HG03378 (cell line): ENCODE measurements around the gene NBDY.

ENCODE experiments used
- ATAC-seq: cut with Tn5 transposase; IDR thresholded peaks from one replicate; pipeline ENCODE4 v1.9.1; 2021; ENCODE audit warnings: mild to moderate bottlenecking, moderate library complexity; ENCODE audit not compliant: unreplicated experiment

The NBDY gene

DNA sequence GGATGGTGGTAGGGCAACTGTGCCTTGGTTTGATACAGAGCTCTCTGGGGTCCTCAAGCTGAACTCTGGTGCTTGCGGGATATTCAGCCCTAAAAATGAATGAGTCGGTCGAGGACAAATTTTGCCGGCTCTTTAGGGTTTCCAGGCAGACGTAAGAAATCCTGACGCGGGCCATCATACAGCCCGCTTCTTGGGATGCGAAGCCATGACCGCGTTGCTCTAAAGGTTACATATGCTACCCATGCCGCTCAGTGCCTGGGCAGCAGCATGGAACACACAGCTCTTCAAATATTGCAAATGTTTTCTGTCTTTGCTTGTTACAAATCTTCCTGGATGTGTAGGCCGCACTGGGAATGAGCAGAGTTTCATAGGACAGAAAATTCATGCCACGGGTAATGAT, 55.6 kb downstream of the NBDY start:
- no peak for ATAC-seq

DNA sequence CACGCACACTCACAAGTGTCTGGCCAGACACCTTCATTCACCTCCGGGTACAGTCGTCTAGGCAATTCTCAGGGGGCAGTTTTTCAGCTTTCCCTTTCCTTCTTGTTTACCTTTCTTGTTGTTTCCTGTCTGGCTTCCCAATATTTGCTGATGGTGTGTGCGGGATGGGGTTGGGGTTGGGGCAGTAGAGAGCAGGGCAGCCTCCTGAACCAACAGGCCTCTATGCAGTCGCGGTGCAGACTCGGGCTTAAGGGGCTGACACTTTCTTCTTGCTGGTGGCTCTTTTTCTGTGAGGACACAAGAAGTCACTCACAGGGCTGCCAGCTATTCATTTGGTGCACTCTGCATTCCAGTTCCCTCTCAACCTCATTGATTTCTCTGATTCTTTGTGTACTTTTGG, 56.4 kb downstream of the NBDY start:
- no peak for ATAC-seq

DNA sequence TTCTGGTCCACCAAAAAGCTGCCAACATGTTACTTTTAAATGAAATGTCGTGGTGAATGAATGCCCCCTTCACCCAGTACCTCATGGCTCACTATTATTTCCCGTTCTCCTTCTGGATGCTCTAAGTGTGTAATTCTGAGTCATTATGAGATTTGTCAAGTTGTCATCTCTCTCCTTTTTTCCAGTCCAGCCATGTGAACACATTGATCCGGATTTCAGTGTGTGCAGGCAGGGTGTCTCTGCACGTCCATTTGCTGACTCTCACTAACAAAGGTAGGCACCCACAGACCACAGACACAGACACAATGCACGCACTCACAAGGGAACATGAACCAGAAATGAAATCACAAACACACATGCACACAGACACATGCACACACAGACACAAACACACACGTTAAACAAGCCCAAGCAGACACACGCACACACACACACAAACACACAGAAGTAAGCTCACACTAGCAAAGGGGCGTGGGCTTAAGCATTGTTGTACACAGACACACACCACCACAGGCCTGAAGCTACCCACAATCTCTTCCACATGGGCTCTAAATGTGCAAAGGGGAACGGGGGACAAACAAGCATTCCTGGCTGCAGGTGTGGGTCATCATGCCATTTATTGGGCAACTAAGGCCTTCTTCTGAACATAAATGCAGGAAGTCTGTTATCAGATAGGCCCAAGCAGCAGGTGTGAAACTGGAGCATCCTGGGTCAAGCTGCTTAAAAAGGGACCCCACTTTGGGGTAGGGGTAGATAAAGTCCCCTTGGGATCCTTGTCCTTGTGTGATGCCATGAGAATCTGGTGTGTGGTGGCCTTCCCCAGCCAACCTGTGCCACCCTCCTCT, 58.1 kb downstream of the NBDY start:
- ATAC-seq, result no peak

DNA sequence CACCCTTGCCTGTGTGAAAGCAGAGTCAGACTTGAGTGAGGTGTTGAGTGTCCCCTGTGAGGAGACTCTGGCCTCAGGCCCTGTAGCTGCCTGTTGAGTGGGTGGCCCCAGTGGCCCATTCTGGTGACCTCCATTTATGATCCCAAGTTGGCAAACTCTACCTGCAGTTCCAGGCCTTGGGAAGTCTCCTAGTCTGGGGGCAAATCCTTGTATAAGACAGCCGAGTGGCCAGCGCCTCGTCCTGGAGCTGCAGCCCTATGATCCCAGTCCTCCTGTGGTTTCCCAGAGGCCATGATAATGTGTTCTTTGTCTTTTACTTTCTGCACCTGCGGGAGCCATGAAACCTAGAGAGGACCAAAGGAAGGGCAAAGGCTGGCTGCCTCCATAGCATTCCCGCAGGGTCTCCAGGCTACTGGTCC, 58.7 kb downstream of the NBDY start:
- ATAC-seq, result no peak

DNA sequence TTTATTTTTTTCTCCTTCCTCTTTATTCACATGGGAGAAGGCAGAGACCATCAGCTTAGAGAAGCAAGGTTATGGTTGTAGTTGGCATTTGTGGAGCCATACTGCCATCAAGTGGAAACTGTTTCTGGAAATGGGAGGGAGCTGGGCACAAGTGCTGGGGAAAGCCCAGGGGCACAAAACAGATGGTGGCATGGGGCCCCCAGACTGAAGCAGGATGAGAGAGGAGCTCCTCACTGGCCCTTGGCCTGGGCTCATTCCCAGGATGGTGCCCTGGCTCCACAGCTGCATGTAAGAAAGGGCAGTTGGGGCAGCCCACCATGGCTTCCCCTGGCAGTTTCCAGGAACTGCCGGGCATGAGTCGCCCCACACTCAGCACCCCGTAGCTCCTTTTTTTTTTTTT, 59.2 kb downstream of the NBDY start:
- ATAC-seq, result no peak

DNA sequence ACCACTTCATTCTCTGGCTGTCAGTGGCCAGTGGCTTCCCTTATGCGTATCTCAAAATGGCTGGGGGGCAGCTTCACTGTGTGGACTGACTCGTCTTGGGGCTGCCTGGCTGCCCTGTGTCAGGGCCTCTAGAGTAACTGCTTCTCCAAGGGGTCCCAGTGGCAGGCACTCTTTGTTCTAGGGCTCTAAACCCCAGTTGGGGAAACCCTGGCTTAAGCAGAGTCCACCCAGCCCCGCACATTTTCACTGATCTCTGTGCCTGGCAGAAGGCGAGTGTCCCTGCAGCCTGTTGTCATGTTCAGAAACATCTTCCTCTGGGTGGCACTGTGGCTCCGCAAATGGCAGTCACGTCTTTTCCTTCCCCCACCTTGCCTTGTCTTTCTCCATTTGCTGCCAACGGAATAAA, 59.7 kb downstream of the NBDY start:
- ATAC-seq, result peak; percentile 48

DNA sequence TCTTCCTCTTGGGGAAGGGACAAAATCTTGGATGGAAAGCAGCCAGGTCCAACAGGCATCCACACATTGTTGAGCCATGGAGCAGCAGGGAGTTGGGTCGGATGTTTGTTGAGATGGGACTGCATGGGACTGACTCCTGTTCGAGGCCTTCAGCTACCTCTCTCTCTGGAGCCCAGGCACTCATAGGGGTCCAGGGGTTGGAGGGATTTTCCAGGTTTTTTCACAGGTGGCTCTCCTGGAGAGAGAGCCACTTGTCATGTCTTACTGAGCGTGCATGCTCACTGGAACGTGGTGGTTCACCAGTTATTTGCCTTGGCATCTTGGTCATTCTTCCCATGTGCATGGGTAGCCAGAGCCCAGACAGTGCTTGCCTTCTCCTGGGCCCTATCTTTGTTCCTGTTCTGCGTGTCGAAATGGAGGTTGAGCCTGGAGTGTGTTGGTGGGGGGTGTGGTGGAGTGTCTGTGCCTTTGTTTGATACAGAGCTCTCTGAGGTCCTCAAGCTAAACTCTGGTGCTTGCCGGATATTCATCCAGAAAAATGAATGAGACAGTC, 60.6 kb downstream of the NBDY start:
- ATAC-seq, result no peak

DNA sequence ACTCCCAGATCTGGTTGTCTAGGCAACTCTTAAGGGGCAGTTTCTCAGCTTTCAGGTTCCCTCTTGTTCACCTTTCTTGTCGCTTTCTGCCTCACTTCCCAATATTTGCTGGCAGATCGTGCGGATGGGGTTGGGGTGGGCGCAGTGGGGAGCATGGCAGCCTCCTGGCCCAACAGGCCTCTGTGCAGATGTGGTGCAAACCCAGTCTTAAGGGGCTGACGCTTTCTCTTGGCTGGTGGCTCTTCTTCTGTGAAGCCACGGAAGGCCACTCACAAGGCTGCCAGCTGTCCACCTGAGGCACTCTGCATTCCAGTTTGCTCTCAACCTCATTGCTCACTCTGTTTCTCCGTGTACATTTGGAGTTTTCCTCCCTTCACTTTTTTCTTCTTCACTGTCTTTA, 61.7 kb downstream of the NBDY start:
- no peak for ATAC-seq

DNA sequence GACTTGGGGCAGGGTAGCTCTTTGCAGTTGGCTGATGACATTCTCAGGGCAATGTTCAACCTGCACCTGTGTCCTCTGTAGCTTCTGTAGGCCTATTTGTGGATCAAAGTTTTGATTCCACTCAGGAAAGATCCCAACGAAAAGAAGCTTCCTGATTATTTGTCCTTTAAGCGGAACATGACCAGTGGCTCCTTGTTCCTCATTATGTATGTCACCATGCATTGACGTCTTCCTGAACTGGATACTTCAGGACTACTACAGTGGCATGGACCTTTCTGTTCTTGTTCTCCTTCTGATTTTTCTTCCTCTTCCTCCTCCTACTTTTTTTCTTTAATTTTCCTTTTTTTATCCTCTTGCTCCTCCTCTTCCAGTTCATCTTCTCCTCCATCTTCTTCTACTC, 62.4 kb downstream of the NBDY start:
- ATAC-seq, result no peak

DNA sequence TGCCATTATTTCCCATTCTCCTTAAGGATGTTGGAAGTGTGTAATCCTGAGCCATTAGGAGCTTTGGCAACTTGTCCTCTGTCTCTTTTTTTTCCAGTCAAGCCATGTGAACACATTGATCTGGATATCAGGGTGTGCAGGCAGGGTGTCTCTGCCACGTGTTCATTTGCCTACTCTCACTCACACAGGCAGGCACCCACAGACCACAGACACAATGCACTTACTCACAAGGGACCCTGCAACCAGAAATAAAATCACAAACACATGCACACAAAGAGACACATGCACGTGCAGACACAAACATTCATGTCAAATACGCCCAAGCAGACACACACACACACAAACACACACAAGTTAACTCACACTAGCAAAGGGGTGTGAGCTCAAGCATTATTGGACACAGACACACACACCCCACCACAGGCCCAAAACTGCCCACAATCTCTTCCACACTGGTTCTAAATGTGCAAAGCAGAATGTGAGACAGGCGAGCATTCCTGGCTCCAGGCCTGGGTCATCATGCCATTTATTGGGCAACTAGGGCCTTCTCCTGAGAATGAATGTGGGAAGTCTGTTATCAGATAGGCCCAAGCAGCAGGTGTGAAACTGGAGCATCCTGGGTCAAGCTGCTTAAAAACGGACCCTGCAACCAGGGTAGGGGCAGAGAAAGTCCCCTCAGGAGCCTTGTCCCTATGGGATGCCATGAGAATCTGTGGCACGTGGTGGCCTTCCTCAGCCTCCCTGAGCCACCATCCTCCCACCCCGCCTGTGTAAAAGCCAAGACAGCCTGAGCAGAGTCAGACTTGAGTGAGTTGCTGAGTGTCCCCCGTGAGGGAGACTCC, 63.4 kb downstream of the NBDY start:
- ATAC-seq, result no peak

DNA sequence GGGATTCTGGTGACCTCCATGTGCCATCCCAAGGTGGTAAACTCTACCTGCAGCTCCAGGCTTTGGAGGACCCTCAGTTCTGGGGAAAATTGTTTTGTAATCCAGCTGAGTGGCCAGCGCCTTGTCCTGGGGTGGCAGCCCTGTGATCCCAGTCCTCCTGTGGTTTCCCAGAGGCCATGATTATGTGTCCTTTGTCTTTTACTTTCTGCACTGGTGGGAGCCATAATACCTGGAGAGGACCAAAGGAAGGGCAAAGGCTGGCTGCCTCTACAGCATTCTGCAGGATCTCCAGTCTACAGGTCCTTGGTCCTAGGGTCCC, 64.0 kb downstream of the NBDY start:
- ATAC-seq, result no peak

DNA sequence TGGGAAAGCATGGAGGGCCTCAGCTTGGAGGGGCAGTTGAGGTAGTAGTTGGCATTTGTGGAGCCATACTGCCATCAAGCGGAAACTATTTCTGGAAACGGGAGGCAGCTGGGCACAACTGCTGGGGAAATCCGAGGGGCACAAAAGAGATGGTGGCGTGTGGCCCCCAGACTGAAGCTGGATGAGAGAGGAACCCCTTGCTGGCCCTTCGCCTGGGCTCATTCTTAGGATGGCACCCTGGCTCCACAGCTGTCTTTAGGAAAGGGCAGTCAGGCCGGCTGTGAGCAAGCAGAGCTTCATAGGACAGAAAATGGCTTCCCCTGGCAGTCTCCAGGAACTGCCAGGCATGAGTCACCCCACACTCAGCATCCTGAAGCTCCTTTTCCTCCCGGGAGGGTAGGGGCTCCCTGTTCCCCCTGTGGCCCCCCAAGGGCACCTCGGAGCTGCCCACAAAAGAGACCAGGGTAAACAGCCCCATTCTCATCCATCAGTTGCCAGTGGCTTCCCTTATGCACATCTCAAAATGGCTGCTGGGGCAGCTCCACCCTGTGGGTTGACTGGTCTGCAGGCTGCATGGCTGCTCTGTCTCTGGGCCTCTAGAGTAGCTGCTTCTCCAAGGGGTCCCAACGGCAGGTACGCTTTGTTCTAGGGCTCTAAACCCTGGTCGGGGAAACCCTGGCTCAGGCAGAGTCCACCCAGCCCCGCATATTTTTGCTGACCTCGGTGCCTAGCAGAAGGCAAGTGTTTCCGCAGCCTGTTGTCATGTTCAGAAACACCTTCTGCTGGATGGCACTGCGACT, 64.7 kb downstream of the NBDY start:
- no peak for ATAC-seq

DNA sequence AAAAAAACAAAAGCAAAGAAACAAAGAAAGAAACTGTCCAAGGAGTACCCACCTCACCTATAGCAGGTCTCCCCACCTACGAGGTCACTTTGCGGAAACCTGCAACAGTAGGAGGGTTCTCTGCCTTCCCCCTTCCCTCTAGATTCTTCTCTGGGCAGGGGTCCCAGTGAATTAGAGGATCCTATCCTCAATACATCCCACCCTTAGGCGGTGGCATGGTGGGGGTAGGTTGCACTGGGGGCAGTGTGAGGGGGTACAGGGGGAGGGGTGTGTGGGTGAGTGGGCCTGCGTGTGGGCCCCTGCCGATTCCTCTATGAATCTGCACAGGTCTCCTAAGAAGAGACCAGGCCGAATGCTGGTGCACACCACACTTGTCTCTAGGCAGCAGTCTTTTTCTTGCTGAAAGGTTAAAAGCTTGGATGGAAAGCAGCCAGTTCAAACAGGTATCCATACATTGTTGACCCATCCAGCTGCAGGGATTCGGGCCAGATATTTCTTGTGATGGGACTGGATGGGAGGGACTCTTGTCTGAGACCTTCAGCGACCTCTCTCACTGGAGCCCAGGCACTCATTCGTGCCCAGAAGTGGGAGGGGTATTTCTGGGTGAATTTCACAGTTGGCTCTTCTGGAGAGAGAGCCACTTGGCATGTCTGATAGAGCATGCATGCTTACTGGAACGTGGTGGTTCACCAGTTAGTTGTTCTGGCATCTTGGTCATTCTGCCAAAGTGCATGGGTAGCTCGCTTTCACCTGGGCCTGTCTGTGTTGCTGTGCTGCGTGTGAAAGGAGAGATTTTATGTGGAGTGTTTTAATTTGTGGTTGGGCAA, 65.6 kb downstream of the NBDY start:
- ATAC-seq, result no peak

DNA sequence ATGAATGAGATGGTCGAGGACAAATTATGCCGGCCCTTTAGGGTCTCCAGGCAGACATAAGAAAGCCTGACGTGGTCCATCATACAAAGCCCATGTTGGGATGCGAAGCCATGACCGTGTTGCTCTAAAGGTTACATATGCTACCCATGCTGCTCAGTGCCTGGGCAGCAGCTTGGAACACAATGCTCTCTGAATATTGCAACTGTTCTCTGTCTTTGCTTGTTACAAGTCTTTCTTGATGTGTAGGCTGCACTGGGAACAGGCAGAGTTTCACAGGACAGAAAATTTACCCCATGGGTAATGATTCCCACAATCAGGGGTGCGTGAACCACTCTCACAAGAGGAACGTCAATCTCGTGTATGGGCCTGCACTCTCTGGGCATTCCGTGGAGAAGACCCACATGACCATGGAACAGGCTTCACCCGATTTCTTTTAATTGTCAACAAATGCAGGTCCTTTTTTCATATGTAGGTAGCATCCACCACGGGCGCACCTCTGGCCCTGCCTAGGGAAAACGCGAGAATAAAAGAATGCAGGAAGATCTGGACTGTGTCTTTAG, 66.3 kb downstream of the NBDY start:
- ATAC-seq, result no peak

DNA sequence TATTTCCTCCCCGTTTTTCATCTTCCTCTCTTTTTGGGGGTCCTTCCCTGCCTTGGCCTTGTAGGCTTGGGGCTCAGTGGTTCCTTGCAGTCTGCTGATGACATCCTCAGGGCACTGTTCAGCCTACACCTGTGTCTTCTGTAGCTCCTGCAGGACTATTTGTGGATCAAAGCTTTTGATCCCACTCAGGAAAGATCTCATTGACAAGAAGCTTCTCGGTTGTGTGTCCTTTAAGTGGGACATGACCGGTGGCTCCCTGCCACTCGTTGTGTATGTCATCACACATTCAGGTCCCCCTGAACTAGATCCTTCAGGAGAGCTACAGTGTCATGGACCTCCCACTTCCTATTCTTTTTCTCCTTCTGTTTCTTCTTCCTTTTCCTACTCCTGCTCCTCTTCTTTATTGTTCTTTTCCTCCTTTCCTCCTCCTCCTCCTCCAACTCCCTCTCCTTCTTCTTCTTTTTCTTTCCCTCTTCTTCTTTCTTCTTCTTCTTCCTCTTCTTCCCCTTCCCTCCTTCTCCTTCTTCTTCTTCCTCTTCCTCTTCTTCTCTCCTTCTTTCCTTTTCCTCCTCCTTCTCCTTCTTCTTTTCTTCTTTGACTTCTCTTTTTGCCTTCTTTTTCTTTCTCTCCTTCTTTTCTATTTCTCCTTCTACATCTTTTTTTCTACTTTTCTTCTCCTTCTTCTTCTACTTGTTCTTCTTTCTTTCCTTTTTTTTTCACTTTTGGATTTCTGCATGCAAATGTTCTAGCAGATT, 67.8 kb downstream of the NBDY start:
- ATAC-seq, result no peak

DNA sequence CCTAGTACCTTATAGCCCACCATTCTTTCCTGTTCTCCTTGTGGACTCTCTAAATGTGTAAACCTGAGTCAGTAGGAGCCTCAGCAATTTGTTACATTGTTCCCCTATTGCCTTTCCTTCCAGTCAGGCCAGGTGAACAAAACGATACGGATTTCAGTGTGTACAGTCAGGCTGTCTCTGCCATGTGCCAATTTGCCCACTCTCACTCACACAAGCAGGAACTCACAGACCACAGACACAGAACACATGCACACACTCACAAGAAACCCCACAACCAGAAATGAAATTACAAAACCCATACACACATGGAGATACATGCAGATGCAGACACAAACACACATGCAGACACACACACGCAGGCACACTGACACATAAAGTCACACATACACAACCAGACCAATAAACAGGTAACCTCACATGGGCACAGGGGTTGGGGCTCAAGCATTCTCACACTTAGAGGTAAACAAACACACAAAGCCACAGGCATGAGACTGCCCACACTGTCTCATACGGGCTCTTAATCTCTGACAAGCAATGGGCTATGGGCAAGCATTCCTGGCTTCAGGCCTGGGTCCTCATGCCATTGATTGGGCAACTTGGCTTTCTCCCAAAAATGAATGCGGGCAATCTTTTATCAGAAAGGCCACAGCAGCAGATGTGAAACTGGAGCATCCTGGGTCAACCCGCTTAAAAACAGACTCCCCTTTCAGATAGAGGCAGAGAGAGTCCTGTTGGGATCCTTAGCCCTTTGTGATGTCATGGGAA, 68.7 kb downstream of the NBDY start:
- no peak for ATAC-seq

DNA sequence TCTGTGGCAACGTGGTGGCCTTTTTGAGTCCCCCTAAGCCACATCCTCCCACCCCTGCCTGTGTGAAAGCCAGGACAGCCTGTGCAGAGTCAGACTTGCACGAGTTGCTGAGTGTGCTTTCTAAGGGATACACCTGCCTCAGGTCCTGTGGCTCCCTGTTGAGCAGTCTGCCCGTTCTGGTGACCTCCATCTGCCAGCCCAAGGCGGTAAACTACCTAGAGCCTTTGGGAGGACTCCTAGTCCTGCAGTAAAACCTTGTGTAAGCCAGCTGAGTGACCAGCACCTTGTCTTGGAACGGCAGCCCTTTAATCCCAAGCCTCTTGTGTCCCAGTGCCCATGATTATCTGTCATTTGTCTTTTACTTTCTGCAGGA, 69.3 kb downstream of the NBDY start:
- ATAC-seq, result no peak

DNA sequence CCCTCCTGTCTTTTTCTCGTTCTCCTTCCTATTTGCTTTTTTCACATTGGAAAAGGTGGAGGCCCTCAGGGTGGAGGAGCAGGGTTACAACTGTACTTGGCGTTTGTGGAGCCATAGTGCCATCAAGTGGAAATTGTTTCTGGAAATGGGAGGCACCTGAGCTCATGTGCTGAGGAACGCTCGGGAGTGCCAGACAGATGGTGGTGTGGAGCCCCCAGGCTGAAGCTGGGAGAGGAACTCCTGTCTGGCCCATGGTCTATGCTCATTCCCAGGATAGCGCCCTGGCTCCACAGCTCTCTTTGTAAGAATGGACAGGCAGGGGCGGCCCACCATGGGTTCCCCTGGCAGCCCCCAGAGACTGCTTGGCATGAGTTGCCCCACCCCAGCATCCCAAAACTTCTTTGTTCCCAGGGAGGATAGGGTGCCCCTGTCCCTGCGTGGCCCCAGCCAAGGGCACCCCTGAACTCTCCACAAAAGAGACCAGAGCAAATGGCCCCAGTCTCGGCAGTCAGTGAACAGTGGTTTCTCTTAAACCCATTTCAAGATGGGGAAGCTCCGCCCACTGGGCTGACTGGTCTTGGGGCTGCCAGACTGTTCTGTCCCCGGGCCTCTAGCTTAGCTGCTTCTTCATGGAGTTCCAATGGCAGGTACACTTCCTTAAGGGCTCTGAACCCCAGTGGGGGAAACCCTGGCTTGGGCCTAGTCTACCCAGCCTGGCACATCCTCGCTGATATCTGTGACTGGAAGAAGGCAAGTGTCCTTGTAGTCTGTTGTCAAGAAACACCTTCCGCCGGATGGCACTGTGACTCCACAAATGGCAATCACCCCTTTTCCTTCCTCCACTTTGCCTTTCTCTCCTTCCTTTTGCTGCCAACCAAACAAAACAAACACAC, 70.1 kb downstream of the NBDY start:
- ATAC-seq, result no peak
